Activated T-helper 17 cell treated with anti-CD3 and anti-CD28 coated beads, Interleukin-2, amount 50 U/mL, for 72 hours (primary cell): Measurements from ENCODE around the gene SPAG16. TPM values are rescaled to one million over a fixed set of nuclear protein-coding genes. Genes with fewer than 3 reads are reported as not detected.
"Not testable (repeated sequence)": the region's sequence is repeated elsewhere in the genome, so short reads cannot be mapped to it uniquely, and the experiment has no call there.

Experiments used
- ATAC-seq: fragments of 150-1000 bp; cut with Tn5 transposase; replicated peaks from 2 replicates; pipeline ENCODE4 v1.10.0; 2021; ENCODE audit warnings: mild to moderate bottlenecking, moderate library complexity
- H3K27ac Mint-ChIP-seq: one replicate; pipeline ENCODE4 v1.8.0; 2022; ENCODE audit warnings: mixed read lengths
- H3K27me3 Mint-ChIP-seq: one replicate; pipeline ENCODE4 v1.8.0; 2022; ENCODE audit warnings: mixed read lengths
- H3K36me3 Mint-ChIP-seq: one replicate; pipeline ENCODE4 v1.8.0; 2022; ENCODE audit warnings: low read depth, mild to moderate bottlenecking, mixed read lengths
- H3K4me1 Mint-ChIP-seq: one replicate; pipeline ENCODE4 v1.8.0; 2022; ENCODE audit warnings: mixed read lengths
- H3K4me3 Mint-ChIP-seq: one replicate; pipeline ENCODE4 v1.8.0; 2022; ENCODE audit warnings: mild to moderate bottlenecking, mixed read lengths
- H3K9me3 Mint-ChIP-seq: one replicate; pipeline ENCODE4 v1.8.0; 2022; ENCODE audit warnings: mixed read lengths
- total RNA-seq, 2 donors: library from RNA; stranded (reverse); gene quantifications; one replicate each; pipeline ENCODE4 v1.2.3, GENCODE V29; 2022

Gene SPAG16
- total RNA-seq, 2 donors from 2014 or later = 7.2 TPM

GRCh38 chr2:213251618-213252017 lies 32.6 kb upstream of the SPAG16 start:
- ATAC-seq = peak; percentile 31
- no peak overlapping the region for H3K27ac Mint-ChIP-seq
- no peaks in the 10 kb centered on the region for H3K4me1 Mint-ChIP-seq

GRCh38 chr2:213252206-213252605 lies 32.1 kb upstream of the SPAG16 start:
- Mint-ChIP-seq H3K4me1 (no peaks in the 10 kb centered on the region), H3K36me3 (no peaks in the 10 kb centered on the region), H3K4me3 (no peak overlapping the region), H3K27me3 (peaks cover 13% of the 10 kb centered on the region), H3K9me3 (no peaks in the 10 kb centered on the region), H3K27ac (no peak overlapping the region)
- no peak for ATAC-seq

More at GRCh38 chr2:213251618-213252017, 32.6 kb upstream of the SPAG16 start:
- Mint-ChIP-seq H3K9me3 (no peaks in the 10 kb centered on the region), H3K36me3 (no peaks in the 10 kb centered on the region), H3K4me3 (no peak overlapping the region), H3K27me3 (peaks cover 13% of the 10 kb centered on the region)

- no peaks in the 10 kb centered on the region for H3K4me1 Mint-ChIP-seq
- H3K36me3 Mint-ChIP-seq = no peaks in the 10 kb centered on the region
- no peak overlapping the region for H3K4me3 Mint-ChIP-seq
- peaks cover 13% of the 10 kb centered on the region for H3K27me3 Mint-ChIP-seq
- H3K27ac Mint-ChIP-seq = no peak overlapping the region
- no peak for ATAC-seq
- H3K9me3 Mint-ChIP-seq = no peaks in the 10 kb centered on the region
These were observed 31.1 kb upstream of the SPAG16 start for GRCh38 chr2:213253162-213253561.

DNA sequence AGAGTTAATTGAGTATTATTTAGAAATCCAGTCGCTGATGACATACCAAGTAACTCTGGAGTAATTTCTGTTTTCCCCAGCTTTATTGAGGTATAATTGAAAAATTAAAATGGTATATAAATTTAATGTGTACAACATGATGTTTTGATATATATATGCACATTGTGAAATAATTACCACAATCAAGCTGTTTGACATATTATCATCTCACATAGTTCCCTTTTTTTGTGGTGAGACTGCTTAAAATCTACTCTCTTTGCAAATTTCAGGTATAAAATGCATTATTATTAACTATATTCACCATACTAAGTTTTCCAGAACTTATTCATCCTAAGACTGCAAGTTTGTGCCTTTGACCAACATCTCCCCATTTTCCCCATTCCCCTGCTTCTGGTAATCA lies 25.0 kb upstream of the SPAG16 start:
- H3K36me3 Mint-ChIP-seq = no peaks in the 10 kb centered on the region
- H3K27me3 Mint-ChIP-seq = peaks cover 5% of the 10 kb centered on the region
- H3K4me1 Mint-ChIP-seq = no peaks in the 10 kb centered on the region
- H3K4me3 Mint-ChIP-seq = no peak overlapping the region
- H3K27ac Mint-ChIP-seq = no peak overlapping the region
- ATAC-seq = no peak
- H3K9me3 Mint-ChIP-seq = no peaks in the 10 kb centered on the region

DNA sequence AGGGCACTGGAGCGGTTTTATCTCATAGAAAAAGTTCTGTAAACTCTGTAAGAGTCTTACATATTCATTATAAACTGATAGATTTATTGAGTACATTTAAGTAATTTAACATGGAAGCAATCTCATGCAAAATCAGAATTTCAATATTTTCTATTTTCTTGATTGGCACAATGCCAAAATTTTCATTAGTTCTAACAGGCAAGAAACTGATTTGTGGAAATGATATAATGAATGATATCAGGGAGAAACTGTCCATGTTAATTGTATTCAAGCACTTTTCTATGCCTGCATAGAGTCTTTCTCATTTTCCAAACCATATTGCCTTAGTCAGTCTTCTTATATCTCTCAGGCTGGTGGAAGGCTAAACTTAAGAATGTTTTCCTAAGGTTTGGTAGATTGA lies 23.0 kb upstream of the SPAG16 start:
- no peaks in the 10 kb centered on the region for H3K4me1 Mint-ChIP-seq
- H3K9me3 Mint-ChIP-seq = no peaks in the 10 kb centered on the region
- no peaks in the 10 kb centered on the region for H3K36me3 Mint-ChIP-seq
- no peak overlapping the region for H3K27ac Mint-ChIP-seq
- no peak overlapping the region for H3K4me3 Mint-ChIP-seq
- ATAC-seq = no peak
- H3K27me3 Mint-ChIP-seq = no peaks in the 10 kb centered on the region

GRCh38 chr2:213261715-213262114 lies 22.5 kb upstream of the SPAG16 start:
- H3K4me3 Mint-ChIP-seq = no peak overlapping the region
- H3K27me3 Mint-ChIP-seq = no peaks in the 10 kb centered on the region
- ATAC-seq = no peak
- H3K4me1 Mint-ChIP-seq = no peaks in the 10 kb centered on the region
- no peak overlapping the region for H3K27ac Mint-ChIP-seq
- no peaks in the 10 kb centered on the region for H3K9me3 Mint-ChIP-seq
- no peaks in the 10 kb centered on the region for H3K36me3 Mint-ChIP-seq

DNA sequence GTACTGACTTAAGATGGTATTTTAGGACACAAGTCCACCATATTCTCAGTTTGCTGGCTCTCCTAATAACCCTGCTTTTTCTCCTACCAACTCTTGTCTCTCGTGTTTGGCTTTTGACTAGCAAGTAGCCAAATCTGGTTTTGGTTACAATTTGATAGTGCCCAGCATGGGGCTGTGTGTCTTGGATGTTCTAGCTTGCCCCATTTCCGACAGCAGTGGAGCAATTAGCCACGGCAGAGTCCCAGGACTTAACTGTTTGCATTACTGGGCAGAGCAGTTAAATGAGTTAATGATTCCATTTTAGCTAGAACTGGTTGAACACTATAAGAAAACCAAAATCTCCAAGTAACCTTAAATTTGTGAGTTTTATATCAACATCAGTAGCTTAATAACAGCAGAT lies 18.6 kb upstream of the SPAG16 start:
- Mint-ChIP-seq H3K27me3 (peaks cover 4% of the 10 kb centered on the region), H3K27ac (no peak overlapping the region), H3K36me3 (no peaks in the 10 kb centered on the region), H3K4me1 (no peaks in the 10 kb centered on the region), H3K4me3 (no peak overlapping the region), H3K9me3 (no peaks in the 10 kb centered on the region)
- ATAC-seq = no peak

DNA sequence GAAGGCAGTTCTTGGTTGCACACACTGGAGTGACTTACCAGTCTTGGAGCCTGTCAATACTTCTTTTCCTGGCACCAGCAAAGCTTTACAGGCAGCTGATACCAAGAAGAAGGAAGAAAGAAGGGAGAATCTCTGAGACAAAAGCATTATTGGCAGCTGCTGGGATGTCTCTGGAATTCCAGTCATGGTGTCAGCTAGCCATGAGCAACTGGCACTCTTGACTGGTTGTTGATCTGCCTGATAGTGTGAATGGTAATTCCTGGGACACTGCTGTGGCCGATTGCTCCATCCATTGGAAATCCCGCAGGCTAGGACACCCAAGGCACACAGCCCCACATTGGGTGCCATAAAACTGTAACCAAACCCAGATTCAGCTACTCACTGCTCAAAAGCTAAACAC lies 17.8 kb upstream of the SPAG16 start:
- H3K27ac Mint-ChIP-seq = no peak overlapping the region
- ATAC-seq = no peak
- H3K27me3 Mint-ChIP-seq = peaks cover 6% of the 10 kb centered on the region
- no peak overlapping the region for H3K4me3 Mint-ChIP-seq
- H3K9me3 Mint-ChIP-seq = no peaks in the 10 kb centered on the region
- no peaks in the 10 kb centered on the region for H3K36me3 Mint-ChIP-seq
- H3K4me1 Mint-ChIP-seq = no peaks in the 10 kb centered on the region

DNA sequence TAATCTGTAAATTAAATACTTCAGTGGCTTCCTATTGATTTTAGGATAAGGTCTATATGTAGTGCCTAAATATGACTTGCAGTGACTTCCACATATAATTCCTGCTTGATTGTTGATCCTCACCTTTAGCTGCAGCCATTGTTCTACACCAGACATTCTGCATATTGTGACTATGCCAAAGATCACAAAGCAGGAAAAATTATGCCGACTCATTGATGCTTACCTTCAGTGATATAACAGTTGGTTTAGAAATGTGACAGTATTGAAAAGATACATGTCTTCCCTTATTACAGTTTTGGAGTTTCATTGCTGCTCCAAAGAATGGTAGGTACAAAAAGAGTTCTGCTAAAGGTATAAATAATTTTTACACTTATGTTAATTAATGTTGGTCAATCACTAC lies 12.3 kb upstream of the SPAG16 start:
- Mint-ChIP-seq H3K9me3 (no peaks in the 10 kb centered on the region), H3K27me3 (peaks cover 8% of the 10 kb centered on the region), H3K4me3 (no peak overlapping the region), H3K27ac (no peak overlapping the region), H3K36me3 (no peaks in the 10 kb centered on the region), H3K4me1 (no peaks in the 10 kb centered on the region)
- no peak for ATAC-seq

GRCh38 chr2:213274143-213274542 lies 10.1 kb upstream of the SPAG16 start:
- Mint-ChIP-seq H3K27ac (no peak overlapping the region), H3K36me3 (no peaks in the 10 kb centered on the region), H3K4me1 (no peaks in the 10 kb centered on the region), H3K9me3 (no peaks in the 10 kb centered on the region), H3K27me3 (peaks cover 11% of the 10 kb centered on the region), H3K4me3 (no peak overlapping the region)
- ATAC-seq = no peak

GRCh38 chr2:213275265-213275664 lies 9.0 kb upstream of the SPAG16 start:
- ATAC-seq = no peak
- Mint-ChIP-seq H3K36me3 (no peaks in the 10 kb centered on the region), H3K9me3 (no peaks in the 10 kb centered on the region), H3K4me3 (no peak overlapping the region), H3K4me1 (no peaks in the 10 kb centered on the region), H3K27me3 (peaks cover 13% of the 10 kb centered on the region), H3K27ac (no peak overlapping the region)

DNA sequence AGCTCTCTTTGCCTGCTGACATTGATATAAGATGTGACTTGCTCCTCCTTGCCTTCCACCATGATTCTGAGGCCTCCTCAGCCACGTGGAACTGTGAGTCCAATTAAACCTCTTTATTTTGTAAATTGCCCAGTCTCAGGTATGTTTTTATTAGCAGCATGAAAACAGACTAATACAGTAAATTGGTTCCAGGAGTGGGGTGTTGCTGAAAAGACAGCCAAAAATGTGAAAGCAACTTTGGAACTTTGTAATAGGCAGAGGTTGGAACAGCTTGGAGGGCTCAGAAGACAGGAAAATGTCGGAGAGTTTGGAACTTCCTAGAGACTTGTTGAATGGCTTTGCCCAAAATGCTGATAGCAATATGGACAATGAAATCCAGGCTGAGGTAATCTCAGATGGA lies 7.1 kb upstream of the SPAG16 start:
- H3K36me3 Mint-ChIP-seq, ATAC-seq, H3K4me1 Mint-ChIP-seq, H3K27ac Mint-ChIP-seq, H3K4me3 Mint-ChIP-seq, H3K27me3 Mint-ChIP-seq, H3K9me3 Mint-ChIP-seq: not testable (repeated sequence)

DNA sequence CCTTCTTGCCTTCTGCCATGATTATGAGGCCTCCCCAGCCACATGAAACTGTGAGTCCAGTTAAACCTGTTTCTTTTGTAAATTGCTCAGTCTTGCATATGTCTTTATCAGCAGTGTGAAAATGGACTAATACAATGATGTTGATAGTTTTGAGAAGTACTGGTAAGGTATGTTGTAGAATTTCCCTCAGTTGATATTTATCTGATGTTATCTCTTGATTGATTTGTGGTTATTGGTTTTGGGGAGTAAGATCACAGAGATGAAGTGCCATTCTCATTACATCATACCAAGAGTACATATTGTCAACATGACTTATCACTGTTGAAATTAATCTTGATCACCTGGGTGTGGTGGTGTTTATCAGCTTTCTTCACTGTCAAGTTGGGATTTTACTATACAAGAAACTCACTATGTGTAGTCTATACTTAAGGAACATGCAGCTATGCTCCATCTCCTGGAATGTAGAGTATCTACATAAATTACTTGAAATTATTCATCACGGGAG lies 5.1 kb upstream of the SPAG16 start:
- no peaks in the 10 kb centered on the region for H3K9me3 Mint-ChIP-seq
- ATAC-seq = no peak
- H3K4me3 Mint-ChIP-seq = no peak overlapping the region
- H3K36me3 Mint-ChIP-seq = no peaks in the 10 kb centered on the region
- peaks cover 6% of the 10 kb centered on the region for H3K4me1 Mint-ChIP-seq
- H3K27me3 Mint-ChIP-seq = peaks cover 9% of the 10 kb centered on the region
- no peak overlapping the region for H3K27ac Mint-ChIP-seq

- H3K4me1 Mint-ChIP-seq = peaks cover 6% of the 10 kb centered on the region
These were observed 4.3 kb upstream of the SPAG16 start for GRCh38 chr2:213279971-213280370.

GRCh38 chr2:213281156-213281555 lies 3.1 kb upstream of the SPAG16 start:
- Mint-ChIP-seq H3K4me3 (no peak overlapping the region), H3K27ac (no peak overlapping the region), H3K36me3 (no peaks in the 10 kb centered on the region)

More at GRCh38 chr2:213279971-213280370, 4.3 kb upstream of the SPAG16 start:
- no peak for ATAC-seq
- no peak overlapping the region for H3K27ac Mint-ChIP-seq
- H3K9me3 Mint-ChIP-seq = no peaks in the 10 kb centered on the region
- no peak overlapping the region for H3K4me3 Mint-ChIP-seq
- peaks cover 9% of the 10 kb centered on the region for H3K27me3 Mint-ChIP-seq
- no peaks in the 10 kb centered on the region for H3K36me3 Mint-ChIP-seq

GRCh38 chr2:213285404-213285803 lies 1.1 kb downstream of the SPAG16 start:
- no peak for ATAC-seq
- peaks cover 6% of the 10 kb centered on the region for H3K4me1 Mint-ChIP-seq
- H3K4me3 Mint-ChIP-seq = peak overlapping the region; percentile 89
- no peaks in the 10 kb centered on the region for H3K27me3 Mint-ChIP-seq
- peak overlapping the region; percentile 89 for H3K27ac Mint-ChIP-seq
- no peaks in the 10 kb centered on the region for H3K9me3 Mint-ChIP-seq
- H3K36me3 Mint-ChIP-seq = no peaks in the 10 kb centered on the region

More at GRCh38 chr2:213281156-213281555, 3.1 kb upstream of the SPAG16 start:
- H3K27me3 Mint-ChIP-seq = peaks cover 9% of the 10 kb centered on the region
- ATAC-seq = no peak
- peaks cover 6% of the 10 kb centered on the region for H3K4me1 Mint-ChIP-seq
- H3K9me3 Mint-ChIP-seq = no peaks in the 10 kb centered on the region
